H1 (cell line): ENCODE results near the gene KCNH1. TPM values are rescaled to one million over a fixed set of nuclear protein-coding genes. Genes with fewer than 3 reads are reported as not detected.

ENCODE experiments used
- FOSL1 ChIP-seq: IDR thresholded peaks from 2 replicates; pipeline ENCODE4 v1.6.1; 2011; ENCODE audit warnings: mild to moderate bottlenecking, low read depth, low read length, moderate library complexity; ENCODE audit not compliant: insufficient read depth
- GABPA ChIP-seq: IDR thresholded peaks from 2 replicates; pipeline ENCODE4 v1.6.1; 2011; ENCODE audit warnings: mild to moderate bottlenecking, low read length, moderate library complexity, borderline replicate concordance; ENCODE audit not compliant: insufficient read depth
- HDAC2 ChIP-seq, 2 experiments: fragments of 300-600 bp in 1 of 2; sonication (generic) in 1 of 2; IDR thresholded peaks; 2 replicates each; pipeline ENCODE4 v1.6.1; 2011 to 2012; ENCODE audit warnings: low read depth in 2 of 2, low read length in 2 of 2, mild to moderate bottlenecking in 2 of 2, moderate library complexity in 2 of 2, borderline replicate concordance in 1 of 2, inconsistent platforms in 1 of 2
- KDM4A ChIP-seq: IDR thresholded peaks from one replicate; pipeline ENCODE4 v1.7.1; 2012; ENCODE audit warnings: low read depth, mild to moderate bottlenecking, moderate library complexity, low read length, inconsistent platforms; ENCODE audit not compliant: severe bottlenecking
- ZNF274 ChIP-seq: IDR thresholded peaks from 2 replicates; pipeline ENCODE4 v1.7.0; 2012; ENCODE audit warnings: low read length, borderline replicate concordance; ENCODE audit errors: extremely low read depth
- polyA plus RNA-seq, 7 experiments: library from polyadenylated mRNA; depleted of rRNA in 3 of 7; stranded (reverse) in 5 of 7; unstranded in 2 of 7; fragments of >200 nt in 5 of 7; fragments of 200-250 nt in 2 of 7; gene quantifications; 1 replicate in 5 of 7; 2 replicates in 1 of 7; 4 replicates in 1 of 7; pipeline versions ENCODE4 v1.2.1 to v1.2.3, GENCODE V29; 2011 to 2013; ENCODE audit warnings: missing spikeins in 2 of 7, mixed read lengths in 2 of 7
- total RNA-seq: library from RNA; stranded (reverse); fragmentation: NEBNext Ultra II Directional; extraction: Animal tissue kit (Norgen Biotek cat#: 25700); gene quantifications from 2 replicates; pipeline ENCODE4 v1.2.1, GENCODE V29; 2021

Gene KCNH1
- total and polyA plus RNA-seq, 2 of the 8 experiments (the other 6 are each of a cell fraction or from before 2014, with no cell fraction given), result 0.27 to 0.34 TPM

GRCh38 chr1:211095381-211095780, 38.6 kb downstream of the KCNH1 start (continued):
- TF ChIP-seq GABPA (no peak), FOSL1 (no peak), ZNF274 (no peak), HDAC2 (IDR thresholded peaks at IDR 0.05; ENCODE audit: borderline replicate concordance in 1 of 2, low read depth in 2 of 2, low read length in 2 of 2) (no peak), KDM4A (no peak)
